Activated CD8-positive, alpha-beta memory T cell treated with anti-CD3 and anti-CD28 coated beads for 48 hours (primary cell): Measurements from ENCODE around the gene KLHL1.

ENCODE experiments used
- DNase-seq, 3 experiments: peaks; one replicate each; pipeline ENCODE4 v3.0.0-alpha.2; 2020; ENCODE audit warnings: low read depth in 2 of 3, low spot score in 2 of 3

KLHL1 gene

DNA sequence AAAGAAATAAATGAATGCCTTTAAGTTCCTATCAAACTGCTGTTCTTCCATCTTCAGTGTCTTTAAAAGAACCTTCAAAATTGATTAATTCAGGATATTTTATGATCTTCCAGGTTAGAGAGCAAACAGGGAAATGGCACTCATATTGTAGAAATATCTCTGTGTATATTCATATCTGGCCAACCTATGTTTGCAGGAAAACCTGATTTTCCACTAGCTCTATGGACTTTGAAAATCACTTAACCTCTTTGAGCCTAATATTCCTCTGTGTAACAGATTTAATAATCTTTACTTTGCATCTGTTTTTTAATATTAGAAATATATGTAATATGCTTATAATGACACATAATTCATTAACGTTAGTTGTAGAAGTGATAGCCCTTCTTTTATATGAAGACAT is 228.3 kb downstream of the KLHL1 start:
- no peak for DNase-seq

GRCh38 chr13:69872321-69873047 is 235.8 kb downstream of the KLHL1 start:
- no peak for DNase-seq

- DNase-seq = no peak
Measured at GRCh38 chr13:69866555-69866954, 241.7 kb downstream of the KLHL1 start.

DNA sequence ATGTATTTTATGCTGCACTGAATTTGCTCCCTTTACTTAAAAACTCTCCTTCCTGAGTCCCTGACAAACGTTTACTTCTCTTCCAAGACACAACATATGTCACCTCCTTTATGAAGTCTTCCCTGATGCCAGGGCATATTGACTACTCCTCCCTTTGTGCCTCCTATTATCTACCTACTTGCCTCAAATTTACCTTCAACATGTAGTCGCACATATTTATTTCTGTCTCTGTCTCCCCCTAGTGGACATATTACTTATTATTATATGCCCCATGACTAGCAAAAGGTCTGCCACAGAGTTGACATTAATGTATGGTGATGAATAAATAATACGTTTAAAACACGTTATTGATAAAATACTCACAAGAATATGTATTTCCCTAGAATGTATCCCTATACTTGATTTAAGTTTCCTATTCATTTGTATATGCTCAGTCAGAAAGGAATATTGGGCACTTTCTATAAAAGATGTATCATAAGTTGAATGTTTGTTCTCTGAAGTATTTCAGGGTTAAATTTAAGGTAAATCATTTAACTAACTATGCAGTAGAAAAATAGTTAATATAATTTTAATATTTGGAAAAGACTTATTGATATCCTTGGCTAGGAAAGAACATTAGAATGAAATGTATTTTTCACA is 250.9 kb downstream of the KLHL1 start:
- DNase-seq = no peak

DNA sequence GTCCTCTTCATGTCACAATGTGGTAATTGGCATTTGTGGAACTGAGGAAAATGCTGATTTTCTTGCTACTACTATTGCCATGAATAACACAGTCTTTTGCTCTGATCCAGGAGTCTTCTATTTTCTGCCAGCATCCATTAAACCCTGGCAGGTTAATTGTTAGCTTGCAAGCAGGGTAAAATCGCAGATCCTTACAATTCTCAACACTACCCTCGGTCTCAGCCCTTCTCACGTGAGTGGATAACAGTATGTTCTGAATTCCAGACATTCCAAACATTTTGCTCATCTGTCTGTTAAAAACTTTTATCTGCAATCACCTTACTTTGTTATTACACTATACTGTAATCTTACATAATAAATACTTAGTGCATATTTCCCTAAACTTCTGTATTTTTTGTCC is 251.9 kb downstream of the KLHL1 start:
- no peak for DNase-seq

- DNase-seq = no peak
Measured at GRCh38 chr13:69828527-69828926, 279.7 kb downstream of the KLHL1 start.

GRCh38 chr13:69820180-69820579 is 288.1 kb downstream of the KLHL1 start:
- DNase-seq = no peak

GRCh38 chr13:69817333-69817869 is 290.9 kb downstream of the KLHL1 start:
- DNase-seq = no peak

DNA sequence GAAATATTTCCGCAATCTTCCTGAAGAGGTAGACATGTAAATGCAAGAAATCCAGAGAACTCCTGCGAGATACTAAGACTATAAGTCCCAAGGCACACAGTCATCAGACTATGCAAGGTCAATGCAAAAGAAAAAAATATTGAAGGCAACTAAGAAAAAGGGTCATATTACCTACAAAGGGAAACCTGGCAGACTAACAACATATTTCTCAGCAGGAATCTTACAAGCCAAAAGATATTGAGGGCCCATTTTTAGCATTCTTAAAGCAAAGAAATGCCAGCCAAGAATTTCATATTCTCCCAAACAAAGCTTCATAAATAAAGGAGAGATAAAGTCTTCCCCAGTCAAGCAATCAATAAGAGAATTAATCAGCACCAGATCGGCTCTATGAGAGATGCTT is 299.1 kb downstream of the KLHL1 start:
- no peak for DNase-seq

DNA sequence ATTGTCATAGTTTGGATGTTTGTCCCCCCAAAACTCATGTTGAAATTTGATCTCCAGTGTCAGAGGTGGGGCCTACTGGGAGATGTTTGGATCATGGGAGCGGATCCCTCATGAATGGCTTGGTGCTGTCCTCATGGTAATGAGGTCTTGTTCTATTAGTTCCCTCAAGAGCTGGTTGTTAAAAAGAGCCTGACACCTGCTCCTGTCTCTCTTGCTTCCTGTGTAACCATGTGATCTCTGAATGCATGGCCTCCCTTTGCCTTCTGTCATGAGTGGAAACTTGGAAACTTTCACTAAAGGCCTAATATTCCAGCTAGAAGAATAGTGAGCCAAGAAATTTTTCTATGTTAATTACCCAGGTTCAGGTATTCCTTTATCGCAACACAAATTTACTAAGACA is 312.0 kb downstream of the KLHL1 start:
- DNase-seq = no peak

DNA sequence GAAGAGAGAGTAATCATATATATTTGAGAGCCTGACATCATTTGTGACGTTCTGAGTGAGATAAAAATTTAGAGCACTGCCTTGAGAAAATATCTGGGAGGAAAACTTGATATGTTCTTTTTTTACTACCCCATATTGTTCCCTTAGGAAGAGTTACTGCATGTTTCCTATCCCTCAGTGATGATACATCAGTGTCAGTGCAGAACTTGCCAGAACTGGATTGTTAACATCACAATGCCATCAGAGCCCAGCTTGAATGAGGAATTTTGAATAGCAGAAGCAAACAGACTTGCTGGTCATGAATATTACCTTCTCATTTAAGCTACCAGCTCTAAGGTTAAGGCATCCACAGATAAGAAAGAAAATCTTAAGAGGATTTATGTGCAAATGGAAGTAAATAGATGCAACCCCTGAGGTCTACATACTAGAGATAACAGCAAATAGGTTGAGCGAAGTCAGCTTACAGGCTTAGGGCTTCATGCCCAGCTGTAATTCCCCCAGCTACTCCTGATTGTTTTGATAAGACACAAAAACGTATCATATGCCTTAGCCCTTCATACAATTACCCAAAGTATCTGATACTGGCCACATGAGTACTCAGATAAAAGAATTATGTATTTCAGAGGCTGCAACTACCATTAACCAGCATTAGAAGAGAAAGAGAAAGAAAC is 314.3 kb downstream of the KLHL1 start:
- DNase-seq = no peak

DNA sequence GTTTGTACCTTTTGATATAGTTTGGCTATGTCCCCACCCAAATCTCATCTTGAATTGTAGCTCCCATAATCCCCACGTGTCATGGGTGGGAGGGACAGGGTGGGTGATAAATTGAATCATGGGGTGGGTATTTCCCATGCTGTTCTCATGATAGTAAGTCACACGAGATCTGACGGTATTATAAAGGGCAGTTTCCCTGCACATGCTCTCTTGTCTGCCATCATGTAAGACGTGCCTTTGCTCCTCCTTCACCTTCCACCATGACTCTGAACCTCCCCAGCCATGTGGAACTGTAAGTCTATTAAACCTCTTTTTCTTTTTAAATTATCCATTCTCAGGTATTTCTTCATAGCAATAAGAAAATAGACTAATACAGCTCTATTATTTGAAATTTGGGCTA is 331.3 kb downstream of the KLHL1 start:
- no peak for DNase-seq

- no peak for DNase-seq
Measured at GRCh38 chr13:69769608-69770007, 338.6 kb downstream of the KLHL1 start.

DNA sequence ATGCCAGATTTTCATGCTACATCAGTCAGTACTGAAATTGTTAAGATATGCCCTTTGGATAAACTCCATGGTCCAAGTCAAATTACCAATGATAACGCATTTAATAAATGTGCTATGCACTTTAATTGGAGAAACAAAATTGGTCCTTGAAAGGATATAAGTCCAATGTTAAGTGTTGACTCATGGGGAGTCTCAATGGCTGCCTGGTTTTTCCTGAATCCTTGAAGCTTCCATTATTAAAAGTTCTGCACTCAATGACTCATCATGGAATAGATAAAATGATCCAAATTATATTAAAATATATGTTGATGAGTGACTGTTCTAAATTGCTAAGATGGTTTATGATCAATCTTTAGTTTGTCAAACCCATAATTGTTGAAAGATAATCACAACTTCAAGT is 346.7 kb downstream of the KLHL1 start:
- DNase-seq = no peak

- no peak for DNase-seq
Measured at GRCh38 chr13:69755101-69755500, 353.2 kb downstream of the KLHL1 start.

GRCh38 chr13:69751259-69751658 is 357.0 kb downstream of the KLHL1 start:
- DNase-seq = no peak

DNA sequence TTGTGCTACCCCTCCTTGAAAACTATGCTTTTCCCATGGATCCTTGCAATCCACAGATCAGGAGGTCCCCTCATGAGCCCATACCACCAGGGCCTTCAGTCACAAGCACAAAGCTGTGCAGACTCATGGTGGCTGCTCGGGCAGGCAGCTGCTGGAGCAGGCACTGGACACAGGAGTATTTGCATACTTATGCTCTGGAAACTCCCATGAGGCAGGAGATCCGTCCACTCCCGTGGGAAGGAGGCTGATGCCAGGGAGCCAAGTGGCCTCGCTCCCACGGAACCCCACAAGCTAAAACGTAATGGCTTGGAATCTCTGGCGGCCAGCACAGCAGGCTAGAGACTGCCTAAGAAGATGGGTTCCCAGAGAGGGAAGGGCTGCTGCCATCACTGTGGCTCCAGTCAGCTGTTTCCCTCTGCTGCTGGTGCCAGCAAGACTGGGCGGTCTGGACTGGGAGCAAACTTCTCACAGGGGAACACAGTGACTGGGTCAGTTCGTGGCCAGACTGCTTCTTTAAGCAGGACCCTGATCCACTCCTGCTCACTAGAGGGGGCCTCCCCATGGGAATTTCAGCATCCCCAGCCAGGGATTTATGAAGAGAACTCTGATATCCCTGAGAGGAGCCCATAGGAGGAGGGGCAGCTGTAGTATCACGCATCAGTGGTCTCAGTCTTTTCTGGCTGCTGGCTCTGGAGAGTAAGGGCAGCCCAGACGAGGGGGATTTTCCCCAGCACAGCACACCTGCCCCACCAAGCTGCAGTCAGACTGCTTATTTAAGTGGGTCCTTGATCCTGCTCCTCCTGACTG is 370.9 kb downstream of the KLHL1 start:
- no peak for DNase-seq

GRCh38 chr13:69721631-69722030 is 386.6 kb downstream of the KLHL1 start:
- no peak for DNase-seq

DNA sequence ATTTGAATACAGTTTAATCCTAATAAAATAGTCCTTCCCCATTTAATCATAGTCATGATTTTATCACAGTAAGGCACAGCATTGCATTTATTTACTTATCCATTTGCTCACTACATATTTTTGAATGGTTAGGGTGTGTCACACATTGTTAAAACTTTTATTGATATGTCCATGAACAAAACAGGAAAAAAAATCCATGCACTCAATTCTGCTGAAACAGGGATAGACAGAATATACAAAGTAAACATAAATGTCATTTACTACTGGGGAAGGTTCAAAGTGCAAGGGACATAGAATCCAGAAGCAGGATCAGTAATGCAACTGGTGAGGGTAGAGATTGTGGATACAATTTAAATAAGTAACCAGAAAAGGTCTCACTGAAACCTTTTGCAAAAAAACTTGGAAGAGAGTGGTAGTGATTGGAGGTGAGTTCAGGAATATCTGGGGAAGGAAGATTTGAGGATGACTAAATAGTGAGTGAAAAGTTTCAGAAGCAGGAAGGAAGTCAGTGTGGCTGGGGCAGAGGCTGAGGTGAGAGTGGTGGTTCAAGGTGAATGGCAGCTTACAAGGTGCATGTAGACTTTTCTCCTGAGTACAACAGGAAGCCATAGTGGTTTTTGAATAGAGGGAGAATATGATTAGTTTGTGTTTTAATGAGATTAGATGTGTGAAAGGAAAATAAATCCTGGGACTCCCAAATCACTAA is 387.8 kb downstream of the KLHL1 start:
- no peak for DNase-seq

- no peak for DNase-seq
Measured at GRCh38 chr13:69706807-69707206, 401.4 kb downstream of the KLHL1 start.

DNA sequence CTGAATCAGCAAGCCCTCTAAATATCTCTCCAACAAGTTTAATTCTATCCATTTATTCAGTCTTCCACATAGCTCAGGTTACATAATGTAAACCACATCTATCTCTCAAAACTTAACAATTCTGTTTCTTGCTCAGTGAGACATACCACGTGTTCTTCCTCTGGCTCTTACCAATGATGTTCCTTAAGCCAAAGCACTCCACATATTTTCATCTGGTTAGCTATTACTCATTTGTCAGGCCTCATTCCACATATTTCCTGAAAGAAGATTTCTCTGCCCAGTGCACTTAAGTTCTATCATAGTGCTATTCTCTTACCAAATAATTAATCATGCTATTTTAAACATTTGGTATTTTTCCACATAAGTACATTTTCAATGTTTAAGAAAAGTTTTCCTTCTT is 403.9 kb downstream of the KLHL1 start:
- no peak for DNase-seq
